HG03558 (cell line): ENCODE results near the gene ZNF385D.

Experiments used
- ATAC-seq: cut with Tn5 transposase; IDR thresholded peaks from one replicate; pipeline ENCODE4 v1.9.1; 2021; ENCODE audit warnings: moderate number of reproducible peaks; ENCODE audit not compliant: unreplicated experiment; ENCODE audit errors: extremely low read depth

ZNF385D gene

GRCh38 chr3:21466476-21466875 lies 284.5 kb downstream of the ZNF385D start:
- no peak for ATAC-seq

- no peak for ATAC-seq
These were observed 286.3 kb downstream of the ZNF385D start for GRCh38 chr3:21464746-21465145.

- ATAC-seq: no peak
These were observed 287.7 kb downstream of the ZNF385D start for GRCh38 chr3:21463319-21463718.

GRCh38 chr3:21462141-21462540 lies 288.9 kb downstream of the ZNF385D start:
- no peak for ATAC-seq

- no peak for ATAC-seq
These were observed 293.9 kb downstream of the ZNF385D start for GRCh38 chr3:21457084-21457483.

GRCh38 chr3:21449738-21450137 lies 301.3 kb downstream of the ZNF385D start:
- ATAC-seq: no peak

GRCh38 chr3:21447476-21448151 lies 303.4 kb downstream of the ZNF385D start:
- no peak for ATAC-seq

GRCh38 chr3:21446945-21447475 lies 304.0 kb downstream of the ZNF385D start:
- no peak for ATAC-seq

- ATAC-seq: peak; percentile 37
These were observed 305.0 kb downstream of the ZNF385D start for GRCh38 chr3:21446027-21446426.

GRCh38 chr3:21441821-21442220 lies 309.2 kb downstream of the ZNF385D start:
- no peak for ATAC-seq

- no peak for ATAC-seq
These were observed 314.2 kb downstream of the ZNF385D start for GRCh38 chr3:21436835-21437234.

- no peak for ATAC-seq
These were observed 315.1 kb downstream of the ZNF385D start for GRCh38 chr3:21435871-21436270.

GRCh38 chr3:21434310-21434709 lies 316.7 kb downstream of the ZNF385D start:
- ATAC-seq: no peak

- ATAC-seq: no peak
These were observed 317.3 kb downstream of the ZNF385D start for GRCh38 chr3:21433751-21434150.

GRCh38 chr3:21426920-21427319 lies 324.1 kb downstream of the ZNF385D start:
- no peak for ATAC-seq

- ATAC-seq: no peak
These were observed 325.3 kb downstream of the ZNF385D start for GRCh38 chr3:21425715-21426114.

- no peak for ATAC-seq
These were observed 329.9 kb downstream of the ZNF385D start for GRCh38 chr3:21421096-21421495.

GRCh38 chr3:21417991-21418390 lies 333.0 kb downstream of the ZNF385D start:
- ATAC-seq: no peak

- no peak for ATAC-seq
These were observed 336.5 kb downstream of the ZNF385D start for GRCh38 chr3:21414506-21414905.

GRCh38 chr3:21411058-21411457 lies 340.0 kb downstream of the ZNF385D start:
- ATAC-seq: no peak

- ATAC-seq: no peak
These were observed 341.6 kb downstream of the ZNF385D start for GRCh38 chr3:21409401-21409800.

- ATAC-seq: no peak
These were observed 343.3 kb downstream of the ZNF385D start for GRCh38 chr3:21407743-21408142.
